Measurements from ENCODE around the gene PDSS2. TPM values are rescaled to one million over a fixed set of nuclear protein-coding genes. Genes with fewer than 3 reads are reported as not detected.

PDSS2 gene
- polyA plus RNA-seq, 1 donor from 2014 or later: 4.6 TPM

GRCh38 chr6:107202876-107203468, 256.4 kb downstream of the PDSS2 start:
- no peaks in the 10 kb centered on the region for H3K36me3 ChIP-seq (ENCODE audit: insufficient read depth, low read length)
- TF ChIP-seq EP300 (conservative IDR thresholded peaks at IDR 0.05; ENCODE audit: poor library complexity, severe bottlenecking) (no peak), RAD21 (conservative IDR thresholded peaks at IDR 0.05) (no peak), EZH2 (IDR thresholded peaks at IDR 0.05; ENCODE audit: borderline replicate concordance, insufficient read depth, low read length, poor library complexity, severe bottlenecking) (no peak), REST (IDR thresholded peaks at IDR 0.05; ENCODE audit: borderline replicate concordance) (no peak), MXI1 (conservative IDR thresholded peaks at IDR 0.05; ENCODE audit: poor library complexity, severe bottlenecking) (no peak), POLR2AphosphoS5 (IDR thresholded peaks at IDR 0.05) (no peak), TAF1 (IDR thresholded peaks at IDR 0.05; ENCODE audit: low read depth) (no peak), SMC3 (conservative IDR thresholded peaks at IDR 0.05; ENCODE audit: poor library complexity) (no peak), CTCF (IDR thresholded peaks at IDR 0.05; ENCODE audit: poor library complexity, severe bottlenecking) (no peak)
- H3K4me2 ChIP-seq (ENCODE audit: low read length): no peak overlapping the region

GRCh38 chr6:107198631-107199416, 260.5 kb downstream of the PDSS2 start:
- Histone ChIP-seq H3K9me3 (ENCODE audit: low read length) (no peaks in the 10 kb centered on the region), H4K20me1 (ENCODE audit: insufficient read depth) (no peaks in the 10 kb centered on the region), H3K4me2 (ENCODE audit: low read length) (no peak overlapping the region), H2AFZ (ENCODE audit: low read depth, low read length) (no peak overlapping the region), H3K36me3 (ENCODE audit: insufficient read depth, low read length) (no peaks in the 10 kb centered on the region), H3K79me2 (replicated peaks; ENCODE audit: insufficient read depth, low read length) (no peaks in the 10 kb centered on the region), H3K9me2 (ENCODE audit: insufficient read depth, low read length) (no peaks in the 10 kb centered on the region), H3K4me3 (ENCODE audit: low read length) (no peak overlapping the region), H3F3A (ENCODE audit: insufficient read depth, low read length, poor library complexity, severe bottlenecking) (peaks cover 3% of the 10 kb centered on the region), H3K27me3 (ENCODE audit: insufficient read depth, low read depth, low read length) (no peaks in the 10 kb centered on the region), H3K9ac (ENCODE audit: low read length) (no peak overlapping the region), H3K27ac (ENCODE audit: low read length) (no peak overlapping the region)
- TF ChIP-seq EZH2 (IDR thresholded peaks at IDR 0.05; ENCODE audit: borderline replicate concordance, insufficient read depth, low read length, poor library complexity, severe bottlenecking): no peak
- no peak for TF ChIP-seq CTCF (IDR thresholded peaks at IDR 0.05; ENCODE audit: poor library complexity, severe bottlenecking)
- TF ChIP-seq TAF1 (IDR thresholded peaks at IDR 0.05; ENCODE audit: low read depth): no peak
- TF ChIP-seq RAD21 (conservative IDR thresholded peaks at IDR 0.05): no peak
- no peak for TF ChIP-seq MXI1 (conservative IDR thresholded peaks at IDR 0.05; ENCODE audit: poor library complexity, severe bottlenecking)
- no peak for TF ChIP-seq EP300 (conservative IDR thresholded peaks at IDR 0.05; ENCODE audit: poor library complexity, severe bottlenecking)
- no peak for TF ChIP-seq SMC3 (conservative IDR thresholded peaks at IDR 0.05; ENCODE audit: poor library complexity)
- no peak for TF ChIP-seq REST (IDR thresholded peaks at IDR 0.05; ENCODE audit: borderline replicate concordance)
- no peak for TF ChIP-seq POLR2AphosphoS5 (IDR thresholded peaks at IDR 0.05)

More at GRCh38 chr6:107202876-107203468, 256.4 kb downstream of the PDSS2 start:
- Histone ChIP-seq H3K27ac (ENCODE audit: low read length) (peak overlapping the region; percentile 9), H3K9me2 (ENCODE audit: insufficient read depth, low read length) (no peaks in the 10 kb centered on the region), H3K79me2 (replicated peaks; ENCODE audit: insufficient read depth, low read length) (no peaks in the 10 kb centered on the region), H3K9ac (ENCODE audit: low read length) (no peak overlapping the region), H3K9me3 (ENCODE audit: low read length) (no peaks in the 10 kb centered on the region), H2AFZ (ENCODE audit: low read depth, low read length) (no peak overlapping the region), H3F3A (ENCODE audit: insufficient read depth, low read length, poor library complexity, severe bottlenecking) (peaks cover 10% of the 10 kb centered on the region), H4K20me1 (ENCODE audit: insufficient read depth) (no peaks in the 10 kb centered on the region), H3K4me3 (ENCODE audit: low read length) (no peak overlapping the region), H3K27me3 (ENCODE audit: insufficient read depth, low read depth, low read length) (no peaks in the 10 kb centered on the region)
